Dermis microvascular lymphatic vessel endothelial cell (primary cell): Measurements from ENCODE around the gene ABCD2. TPM values are rescaled to one million over a fixed set of nuclear protein-coding genes. Genes with fewer than 3 reads are reported as not detected.
"Not testable (repeated sequence)": the region's sequence is repeated elsewhere in the genome, so short reads cannot be mapped to it uniquely, and the experiment has no call there.

Experiments used
- DNase-seq, 2 donors: peaks; one replicate each; pipeline versions ENCODE4 v3.0.0 to v3.0.0-alpha.2; 2010; ENCODE audit warnings: low read depth in 2 of 2
- total RNA-seq: library from RNA; depleted of rRNA; stranded (reverse); fragments of >200 nt; gene quantifications from 2 replicates; pipeline ENCODE4 v1.2.1, GENCODE V29; 2014

Gene ABCD2
- total RNA-seq, 1 donor from 2014 or later: not detected

GRCh38 chr12:39612250-39612649 lies 7.4 kb downstream of the ABCD2 start:
- DNase-seq: no peak

DNA sequence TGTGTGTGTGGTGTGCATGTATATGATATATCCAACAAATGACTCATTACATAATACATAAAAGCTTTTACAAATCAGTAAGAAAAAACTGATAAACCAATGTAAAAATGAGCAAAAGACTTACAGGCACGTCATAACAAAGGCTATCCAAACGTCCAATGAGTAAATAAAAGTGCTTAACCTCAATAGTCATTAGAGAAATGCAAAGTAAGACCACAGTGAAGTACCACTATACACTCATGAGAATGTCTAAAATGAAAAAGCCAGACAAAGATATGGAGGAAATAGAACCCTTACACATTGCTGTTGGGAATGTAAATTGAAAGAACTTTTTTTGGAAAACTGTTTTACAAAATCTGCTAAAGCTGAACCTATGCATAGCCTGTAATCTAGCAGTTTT lies 7.8 kb downstream of the ABCD2 start:
- no peak for DNase-seq

DNA sequence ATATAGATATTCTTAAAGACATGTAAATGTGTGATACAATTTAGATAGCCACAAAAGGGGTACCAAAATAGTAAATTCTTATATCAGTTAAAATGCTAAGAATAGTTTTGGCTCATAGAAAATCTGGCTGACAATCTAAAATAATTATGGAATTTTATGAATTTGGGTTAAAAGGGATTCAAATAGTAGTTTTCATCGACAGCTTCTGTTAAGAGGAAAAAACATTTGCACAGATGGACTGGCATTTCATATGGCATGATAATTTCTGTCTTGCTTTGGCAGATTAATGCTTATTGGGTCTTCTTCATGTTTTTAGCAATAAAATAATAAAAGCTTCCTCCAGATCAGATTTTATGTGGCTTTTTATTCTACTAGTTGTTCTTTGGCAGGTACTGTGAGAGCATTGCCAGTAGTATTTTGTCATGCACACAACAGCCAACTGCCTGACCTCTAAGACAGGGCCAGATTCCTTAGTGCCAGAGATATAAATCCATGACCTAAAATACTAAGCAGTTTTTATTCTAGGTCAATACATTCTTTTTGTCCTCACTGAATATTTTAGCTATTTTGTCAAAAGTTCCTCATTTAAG lies 9.1 kb downstream of the ABCD2 start:
- no peak for DNase-seq

DNA sequence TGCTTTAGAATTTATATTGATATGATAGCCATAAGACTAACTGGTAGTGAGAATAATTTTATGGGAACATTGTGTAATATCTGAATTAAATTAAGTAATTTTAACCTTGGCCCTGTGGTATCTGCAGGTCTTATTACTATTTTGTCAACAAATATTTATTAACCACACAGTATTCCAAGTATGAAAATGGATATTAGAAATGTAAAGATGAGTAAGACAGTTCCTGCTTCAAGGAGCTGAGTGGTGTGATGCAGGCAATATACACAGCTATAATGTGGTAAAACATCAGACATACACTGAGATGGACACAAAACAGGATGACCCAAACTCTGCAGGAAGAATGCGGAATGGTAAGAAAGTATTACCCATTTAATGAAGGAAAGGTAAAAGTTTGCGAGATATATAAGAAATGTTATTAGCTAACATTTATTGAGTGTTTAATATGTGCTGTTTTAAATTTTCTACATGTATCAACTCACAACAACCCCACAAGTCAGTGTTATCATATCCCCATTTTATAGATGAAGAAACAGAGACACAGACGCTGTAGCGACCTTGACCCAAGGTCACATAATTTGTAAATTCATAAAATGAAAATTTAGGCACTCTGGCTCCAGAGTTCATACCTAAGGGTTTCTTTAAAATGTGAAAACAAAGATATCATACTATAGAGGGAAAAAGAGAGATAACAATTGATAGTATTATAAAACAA lies 12.7 kb downstream of the ABCD2 start:
- no peak for DNase-seq

DNA sequence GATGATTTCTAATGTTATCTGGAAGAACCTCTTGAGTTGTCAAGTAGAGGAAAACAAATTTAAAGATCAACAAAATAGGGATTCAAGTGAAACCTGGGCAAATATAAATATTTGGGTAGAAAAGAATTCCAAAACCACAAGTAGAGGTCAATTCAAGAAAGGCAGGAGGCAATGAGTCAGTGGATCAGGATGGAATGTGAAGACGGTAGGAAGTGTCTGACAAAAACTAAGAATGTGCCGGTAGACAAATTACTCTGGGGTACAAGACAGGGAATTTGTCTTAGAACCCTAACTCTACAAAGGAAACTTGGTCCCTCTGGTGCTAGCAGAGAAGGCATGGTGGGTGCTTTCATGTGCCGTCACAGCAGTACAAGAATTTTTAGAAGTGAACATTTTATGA lies 13.6 kb downstream of the ABCD2 start:
- DNase-seq: no peak

DNA sequence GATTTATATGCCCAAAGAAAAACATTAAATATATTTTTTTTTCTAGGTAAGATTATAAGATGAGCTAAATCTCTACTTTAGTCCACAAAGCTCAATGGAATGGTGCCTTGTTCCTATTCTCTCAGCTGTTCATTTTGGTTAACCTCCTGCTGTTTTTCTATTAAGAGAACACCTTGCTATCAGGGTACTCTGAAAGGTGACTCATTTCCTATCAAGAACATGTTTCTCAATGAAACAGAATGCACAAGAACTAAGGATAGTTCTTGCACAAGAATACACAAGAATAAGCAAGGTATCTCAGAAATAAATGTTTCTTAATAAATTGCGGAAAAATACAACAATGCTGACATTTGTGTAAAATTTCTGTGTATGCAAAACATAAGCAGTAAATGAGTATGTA lies 14.1 kb downstream of the ABCD2 start:
- no peak for DNase-seq

DNA sequence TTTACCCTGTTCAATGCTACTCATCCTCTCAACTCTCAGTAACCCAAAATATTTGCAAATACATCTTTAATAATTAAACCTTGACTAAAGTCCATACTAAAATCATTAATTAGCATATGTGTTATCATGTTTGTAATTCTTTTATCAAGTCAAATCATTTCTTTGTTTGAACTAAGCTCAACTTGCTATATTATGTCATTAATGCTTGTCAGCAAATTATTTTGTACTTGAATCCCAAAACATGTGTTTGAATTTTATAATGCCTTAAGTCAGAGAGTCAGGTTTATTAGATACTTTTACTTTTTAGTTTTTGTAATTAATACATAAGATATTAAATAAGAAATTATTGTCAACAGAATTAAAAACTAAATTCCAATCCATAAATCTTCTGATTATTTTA lies 16.5 kb downstream of the ABCD2 start:
- no peak for DNase-seq

DNA sequence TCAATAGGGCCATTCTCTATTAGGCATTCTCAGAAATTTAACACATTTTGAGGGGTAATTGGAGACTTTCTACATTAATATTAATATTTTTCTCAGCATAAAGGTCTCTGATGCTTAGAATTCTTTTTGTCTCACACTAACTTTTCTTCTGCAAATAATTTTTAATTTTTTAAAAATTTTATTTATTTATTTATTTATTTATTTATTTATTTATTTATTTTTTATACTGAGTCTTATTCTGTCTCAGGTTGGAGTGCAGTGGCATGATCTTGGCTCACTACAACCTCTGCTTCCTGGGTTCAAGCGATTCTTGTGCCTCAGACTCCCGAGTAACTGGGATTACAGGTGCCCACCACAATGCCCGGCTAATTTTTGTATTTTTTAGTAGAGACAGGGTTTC lies 17.7 kb downstream of the ABCD2 start:
- DNase-seq: not testable (repeated sequence)

- no peak for DNase-seq
Observed at GRCh38 chr12:39595928-39596327, 23.7 kb downstream of the ABCD2 start.

GRCh38 chr12:39592295-39592694 lies 27.3 kb downstream of the ABCD2 start:
- DNase-seq: no peak

GRCh38 chr12:39588348-39588747 lies 31.3 kb downstream of the ABCD2 start:
- no peak for DNase-seq

GRCh38 chr12:39587225-39587624 lies 32.4 kb downstream of the ABCD2 start:
- no peak for DNase-seq

DNA sequence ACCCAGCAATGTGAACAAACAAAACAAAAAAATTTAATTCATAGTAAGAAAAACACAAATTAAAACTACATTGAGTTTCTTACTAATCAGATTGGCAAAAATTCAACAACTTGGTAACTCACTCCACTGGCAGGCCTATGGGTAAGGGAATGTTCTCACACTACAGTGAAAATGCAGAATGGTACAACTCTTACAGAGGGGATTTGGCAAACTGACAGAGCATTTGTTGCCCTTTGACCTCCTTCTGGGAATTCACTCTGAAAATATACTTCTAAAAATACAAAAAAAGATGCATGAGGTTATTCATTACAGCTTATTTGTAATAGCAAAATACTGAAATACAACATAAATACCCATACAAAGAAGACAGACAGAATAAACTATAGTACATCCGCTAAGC lies 32.8 kb downstream of the ABCD2 start:
- peak; percentile 8 to 14 for DNase-seq

GRCh38 chr12:39581592-39581991 lies 38.0 kb downstream of the ABCD2 start:
- DNase-seq: peak; percentile 59 to 60

DNA sequence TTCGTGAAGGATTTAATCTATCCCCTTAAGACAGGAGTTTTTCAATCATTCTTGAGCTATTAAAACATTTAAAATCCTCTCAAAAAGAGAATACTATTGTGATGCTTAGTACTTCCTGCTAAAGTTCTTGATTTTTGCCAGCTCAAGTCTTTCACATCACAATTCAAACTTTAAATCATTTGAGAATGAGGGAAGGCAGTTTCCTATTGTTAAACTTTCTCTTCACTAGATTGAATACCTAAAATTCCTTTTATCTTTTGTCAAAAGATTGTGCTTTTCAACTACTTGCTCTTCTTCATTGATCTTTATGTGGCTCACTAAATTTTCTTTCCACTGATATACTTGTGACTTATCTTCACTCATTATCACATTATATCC lies 44.1 kb downstream of the ABCD2 start:
- no peak for DNase-seq

DNA sequence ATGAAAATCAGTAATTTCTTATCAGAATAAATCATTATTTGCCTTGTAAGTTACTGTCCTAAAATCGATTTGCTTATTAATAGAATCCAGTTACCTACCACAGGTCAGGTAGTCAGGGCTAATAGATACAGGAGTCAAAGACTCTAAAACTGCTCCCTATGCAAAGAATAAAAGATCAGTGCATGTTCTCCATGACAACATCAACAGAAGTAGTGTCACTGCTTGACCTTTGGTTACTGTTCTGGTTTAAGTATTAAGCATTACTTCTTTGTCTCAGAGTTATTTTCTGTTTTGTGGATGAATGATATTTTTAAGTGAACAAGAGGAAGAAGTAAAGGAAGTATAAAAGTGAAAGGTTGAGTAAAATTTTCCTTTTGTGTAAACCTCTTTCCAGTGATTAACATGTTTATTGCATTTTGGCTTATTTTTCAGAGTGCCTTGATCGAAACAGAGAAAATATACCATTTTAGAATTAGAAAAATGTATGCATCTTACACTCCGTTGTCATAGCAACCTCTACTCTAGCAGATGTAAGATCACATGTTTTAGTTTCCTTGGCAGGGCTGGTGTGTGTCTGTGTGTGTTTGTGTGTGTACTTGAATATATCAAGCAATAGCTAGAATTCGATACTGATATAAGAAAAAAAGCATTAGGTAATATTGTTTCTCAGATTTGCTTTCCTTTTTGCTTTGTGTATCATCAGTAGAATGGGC lies 44.7 kb downstream of the ABCD2 start:
- DNase-seq: no peak

DNA sequence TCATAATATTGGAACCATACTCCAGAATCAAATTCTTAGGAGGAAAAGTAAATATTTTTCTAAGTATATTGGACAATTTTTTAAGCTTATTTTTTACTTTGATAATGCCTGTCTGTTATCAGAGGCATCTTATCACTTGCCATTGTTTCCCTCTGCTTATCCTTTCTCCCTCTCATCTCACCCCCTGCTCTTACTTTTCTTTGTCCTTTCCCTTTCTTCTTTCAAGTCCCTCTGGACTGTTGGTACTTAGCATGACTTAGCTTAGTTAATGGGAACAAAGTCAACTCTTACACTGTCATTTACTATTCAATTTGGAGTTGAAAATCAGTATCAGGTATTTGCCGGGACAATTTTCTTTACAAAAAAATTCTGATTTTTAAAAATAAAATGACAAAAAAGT lies 45.2 kb downstream of the ABCD2 start:
- no peak for DNase-seq

DNA sequence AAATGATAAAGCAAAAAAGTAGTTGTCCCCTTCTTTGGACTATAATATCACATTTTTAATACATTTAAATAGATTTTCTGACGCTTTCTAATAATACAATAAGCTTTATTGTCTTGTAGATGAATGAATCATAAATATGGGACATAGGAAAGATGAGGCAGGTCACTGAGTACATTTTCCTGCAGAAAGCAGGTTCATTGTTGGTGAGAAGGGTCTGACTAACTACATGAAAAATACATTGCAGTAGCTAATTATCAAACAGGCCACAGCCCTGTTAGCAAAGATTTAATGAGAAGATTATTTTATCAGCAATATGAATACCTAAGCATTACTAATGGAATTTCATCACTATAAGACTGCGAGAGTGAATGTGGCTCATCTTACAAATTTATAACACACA lies 45.6 kb downstream of the ABCD2 start:
- no peak for DNase-seq

DNA sequence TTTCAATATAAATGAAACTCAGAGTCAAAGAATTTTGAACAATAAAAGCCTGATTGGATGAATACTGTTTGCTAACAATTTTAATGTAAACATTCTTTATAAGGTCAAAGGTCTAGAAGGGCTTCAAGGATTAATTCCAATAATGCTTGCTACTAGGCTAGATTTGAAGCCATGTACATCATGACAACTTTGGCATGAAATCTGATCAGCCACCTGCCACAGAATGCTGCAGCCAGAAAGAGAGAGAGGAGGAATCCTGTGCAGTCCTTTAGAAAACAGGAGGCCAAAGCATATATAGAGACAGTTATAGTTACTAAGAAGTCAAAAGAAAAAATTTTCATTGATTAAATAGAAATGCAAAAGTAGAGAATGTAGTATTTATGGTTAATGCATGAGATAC lies 47.1 kb downstream of the ABCD2 start:
- no peak for DNase-seq

GRCh38 chr12:39571351-39571750 lies 48.3 kb downstream of the ABCD2 start:
- no peak for DNase-seq

- no peak for DNase-seq
Observed at GRCh38 chr12:39553476-39553875, 66.1 kb downstream of the ABCD2 start.

GRCh38 chr12:39544211-39544610 lies 75.4 kb downstream of the ABCD2 start:
- not testable (repeated sequence) for DNase-seq

GRCh38 chr12:39541471-39541870 lies 78.1 kb downstream of the ABCD2 start:
- no peak for DNase-seq
